ENCODE results near the gene CDH23. TPM values are rescaled to one million over a fixed set of nuclear protein-coding genes. Genes with fewer than 3 reads are reported as not detected.

CDH23 gene
- total RNA-seq, 2 donors from 2014 or later = 0.06 TPM; not detected in 1

DNA sequence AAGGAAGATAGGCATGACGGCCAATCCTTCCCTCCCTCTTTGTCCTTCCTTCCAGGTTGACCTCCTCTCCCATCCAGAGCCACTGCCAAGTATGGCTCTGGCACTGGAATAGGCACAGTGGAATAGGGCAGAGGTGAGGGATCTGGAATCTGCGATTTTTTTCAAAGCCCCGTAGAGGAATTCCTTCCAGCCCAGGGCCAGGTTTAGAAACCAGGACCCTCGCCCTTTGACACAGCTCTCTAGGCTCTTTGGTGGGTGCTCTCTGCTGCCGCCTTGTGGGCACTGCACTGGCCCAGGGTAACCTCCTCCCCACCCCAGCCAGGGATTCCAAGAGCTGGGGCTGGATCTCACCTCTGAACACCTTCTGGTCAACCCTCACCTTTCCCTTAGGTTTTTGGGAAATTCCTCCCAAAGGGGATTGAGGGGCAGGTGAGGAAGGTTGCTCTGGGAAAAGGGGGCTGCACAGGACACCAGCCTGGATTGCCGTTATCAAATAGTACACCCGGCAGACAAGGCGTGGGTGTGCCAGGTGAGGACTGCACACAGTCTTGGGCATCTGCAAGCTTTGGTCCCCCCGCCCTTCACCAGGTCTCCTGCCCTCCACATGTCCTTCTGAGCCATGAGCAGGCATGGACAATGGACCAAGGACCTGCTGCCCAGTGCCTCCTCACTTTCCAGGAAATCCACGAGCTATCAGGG is 300.1 kb downstream of the CDH23 start:
- Mint-ChIP-seq H3K27me3 (no peaks in the 10 kb centered on the region), H3K9me3 (no peaks in the 10 kb centered on the region), H3K4me1 (ENCODE audit: low read depth in 2 of 2) (peaks cover 30 to 35% of the 10 kb centered on the region in 2 donors), H3K27ac (no peak overlapping the region), H3K4me3 (no peak overlapping the region), H3K36me3 (no peaks in the 10 kb centered on the region)
- peak; percentile 39 to 72 for ATAC-seq
- DNase-seq (ENCODE audit: low spot score) = no peak

- ATAC-seq (peak; percentile 84 to 88), DNase-seq (ENCODE audit: low spot score) (peak; percentile 74)
- Mint-ChIP-seq H3K9me3 (no peaks in the 10 kb centered on the region), H3K36me3 (no peaks in the 10 kb centered on the region), H3K4me1 (ENCODE audit: low read depth in 2 of 2) (peaks cover 30 to 35% of the 10 kb centered on the region in 2 donors), H3K27me3 (no peaks in the 10 kb centered on the region), H3K4me3 (peak overlapping the region; percentile 38), H3K27ac (peak overlapping the region; percentile 34 to 76)
Observed at GRCh38 chr10:71697938-71698709, 301.4 kb downstream of the CDH23 start.

- ATAC-seq (no peak), DNase-seq (ENCODE audit: low spot score) (no peak)
- H3K27ac Mint-ChIP-seq = peak overlapping the region; percentile 34 to 60
- no peaks in the 10 kb centered on the region for H3K9me3 Mint-ChIP-seq
- peaks cover 29 to 35% of the 10 kb centered on the region in 2 donors for H3K4me1 Mint-ChIP-seq (ENCODE audit: low read depth in 2 of 2)
- H3K4me3 Mint-ChIP-seq = peak overlapping the region; percentile 38
- no peaks in the 10 kb centered on the region for H3K36me3 Mint-ChIP-seq
- no peaks in the 10 kb centered on the region for H3K27me3 Mint-ChIP-seq
Observed at GRCh38 chr10:71698737-71699136, 302.0 kb downstream of the CDH23 start.

GRCh38 chr10:71700731-71701368 is 304.1 kb downstream of the CDH23 start:
- Mint-ChIP-seq H3K4me1 (ENCODE audit: low read depth in 2 of 2) (peaks cover 18 to 29% of the 10 kb centered on the region in 2 donors), H3K36me3 (no peaks in the 10 kb centered on the region), H3K4me3 (no peak overlapping the region), H3K27ac (no peak overlapping the region), H3K9me3 (no peaks in the 10 kb centered on the region), H3K27me3 (no peaks in the 10 kb centered on the region)
- ATAC-seq (no peak), DNase-seq (ENCODE audit: low spot score) (no peak)

GRCh38 chr10:71701496-71702132 is 304.9 kb downstream of the CDH23 start:
- Mint-ChIP-seq H3K4me3 (no peak overlapping the region), H3K4me1 (ENCODE audit: low read depth in 2 of 2) (peaks cover 18 to 29% of the 10 kb centered on the region in 2 donors), H3K27me3 (no peaks in the 10 kb centered on the region), H3K36me3 (no peaks in the 10 kb centered on the region), H3K9me3 (no peaks in the 10 kb centered on the region), H3K27ac (no peak overlapping the region)
- DNase-seq (ENCODE audit: low spot score) (no peak), ATAC-seq (no peak)

DNA sequence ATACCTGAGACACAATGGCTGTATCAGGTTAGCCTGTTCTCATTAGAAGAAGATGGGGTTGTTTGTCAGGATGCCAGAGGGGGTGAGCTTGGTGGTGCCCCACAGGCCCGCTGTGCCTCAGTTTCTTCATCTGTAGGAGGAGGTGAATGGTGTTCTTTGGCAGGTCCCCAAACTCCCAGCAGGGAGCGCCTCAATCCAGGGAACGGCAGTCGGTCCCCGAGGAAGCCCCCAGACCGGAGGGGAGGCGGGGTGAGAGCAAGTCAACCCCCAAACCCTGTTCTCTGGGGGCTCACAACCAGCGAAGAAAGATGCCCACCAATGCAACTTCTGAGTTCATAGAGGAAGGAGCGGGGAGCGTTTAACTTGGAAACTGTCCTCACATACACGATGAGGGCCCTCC is 306.9 kb downstream of the CDH23 start:
- ATAC-seq (no peak), DNase-seq (ENCODE audit: low spot score) (no peak)
- H3K27ac Mint-ChIP-seq = no peak overlapping the region
- H3K36me3 Mint-ChIP-seq = no peaks in the 10 kb centered on the region
- no peaks in the 10 kb centered on the region for H3K27me3 Mint-ChIP-seq
- H3K4me3 Mint-ChIP-seq = no peak overlapping the region
- no peaks in the 10 kb centered on the region for H3K9me3 Mint-ChIP-seq
- H3K4me1 Mint-ChIP-seq (ENCODE audit: low read depth in 2 of 2) = peaks cover 10 to 14% of the 10 kb centered on the region in 2 donors

DNA sequence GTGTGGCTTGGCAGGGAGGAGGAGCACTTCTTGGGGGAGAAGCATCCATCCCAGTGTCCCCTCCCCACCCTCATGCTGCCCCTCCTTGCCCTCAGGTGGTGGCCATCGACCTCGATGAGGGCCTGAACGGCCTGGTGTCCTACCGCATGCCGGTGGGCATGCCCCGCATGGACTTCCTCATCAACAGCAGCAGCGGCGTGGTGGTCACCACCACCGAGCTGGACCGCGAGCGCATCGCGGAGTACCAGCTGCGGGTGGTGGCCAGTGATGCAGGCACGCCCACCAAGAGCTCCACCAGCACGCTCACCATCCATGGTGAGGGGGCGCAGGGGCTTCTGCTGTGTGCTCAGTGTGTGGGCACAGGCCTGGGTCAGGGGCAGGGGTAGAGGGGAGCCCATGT is 308.1 kb downstream of the CDH23 start:
- Mint-ChIP-seq H3K27ac (no peak overlapping the region), H3K36me3 (no peaks in the 10 kb centered on the region), H3K4me1 (ENCODE audit: low read depth in 2 of 2) (peaks cover 7 to 8% of the 10 kb centered on the region in 2 donors), H3K27me3 (no peaks in the 10 kb centered on the region), H3K4me3 (no peak overlapping the region), H3K9me3 (no peaks in the 10 kb centered on the region)
- DNase-seq (ENCODE audit: low spot score) = no peak
- ATAC-seq = no peak

DNA sequence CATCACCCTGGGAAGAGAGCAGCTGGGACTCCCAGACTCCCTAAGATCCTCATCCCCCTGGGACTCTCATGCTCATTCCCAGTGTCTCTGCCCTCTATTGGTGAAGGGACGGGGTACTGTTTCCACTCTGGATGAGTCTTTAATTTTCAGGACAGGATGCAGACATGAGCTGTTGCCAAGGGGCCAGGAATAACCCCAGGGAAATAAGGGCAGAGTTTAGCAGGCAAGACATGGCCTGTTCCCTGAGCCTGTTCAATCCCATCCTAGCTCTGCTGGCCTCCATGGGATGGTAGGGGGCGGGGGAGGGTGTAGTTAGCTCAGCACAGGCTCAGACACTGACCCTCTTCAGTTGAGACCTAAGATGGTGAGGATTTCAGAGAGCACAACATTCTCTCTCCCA is 308.9 kb downstream of the CDH23 start:
- Mint-ChIP-seq H3K36me3 (no peaks in the 10 kb centered on the region), H3K4me3 (no peak overlapping the region), H3K4me1 (ENCODE audit: low read depth in 2 of 2) (peaks cover 7 to 10% of the 10 kb centered on the region in 2 donors), H3K27me3 (no peaks in the 10 kb centered on the region), H3K27ac (no peak overlapping the region), H3K9me3 (no peaks in the 10 kb centered on the region)
- DNase-seq (ENCODE audit: low spot score) (no peak), ATAC-seq (no peak)

DNA sequence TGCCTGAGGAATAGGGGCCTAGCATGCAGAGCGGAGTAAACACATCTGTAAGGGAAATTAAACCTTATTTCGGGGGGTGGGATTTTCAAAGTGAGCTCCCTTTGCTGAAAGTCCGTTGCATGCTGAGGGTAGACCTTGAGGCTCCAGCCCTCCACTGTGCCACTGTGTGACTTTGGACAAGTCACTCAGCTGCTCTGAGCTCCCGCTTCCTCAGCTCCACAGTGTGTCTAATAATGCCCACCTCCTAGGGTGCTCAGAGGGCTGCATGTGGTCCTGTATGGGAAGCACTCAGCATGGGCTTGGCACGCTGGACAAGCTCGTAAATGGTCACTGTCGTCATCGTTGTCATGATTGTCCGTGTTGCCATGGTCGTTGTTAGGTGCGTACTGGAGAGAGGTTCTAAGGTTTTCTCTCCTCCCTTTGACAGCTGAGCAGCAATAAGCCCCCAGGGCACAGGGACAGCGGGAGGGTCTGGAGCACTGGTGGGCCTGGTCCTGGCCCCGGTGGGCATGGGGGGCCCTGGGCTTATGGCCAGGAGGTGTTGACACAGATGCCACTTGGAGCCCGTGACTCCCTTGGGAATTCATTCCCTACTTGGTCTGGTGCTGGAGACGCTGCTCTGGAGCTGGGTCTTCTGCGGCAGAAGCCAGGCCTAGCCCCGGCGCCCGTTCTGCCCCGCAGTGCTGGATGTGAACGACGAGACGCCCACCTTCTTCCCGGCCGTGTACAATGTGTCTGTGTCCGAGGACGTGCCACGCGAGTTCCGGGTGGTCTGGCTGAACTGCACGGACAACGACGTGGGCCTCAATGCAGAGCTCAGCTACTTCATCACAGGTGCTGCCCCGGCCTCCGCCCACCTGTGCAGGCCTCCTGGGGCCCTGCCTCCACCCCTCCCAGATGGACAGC is 309.7 kb downstream of the CDH23 start:
- Mint-ChIP-seq H3K4me3 (no peak overlapping the region), H3K9me3 (no peaks in the 10 kb centered on the region), H3K4me1 (ENCODE audit: low read depth in 2 of 2) (peaks cover 7 to 10% of the 10 kb centered on the region in 2 donors), H3K27me3 (no peaks in the 10 kb centered on the region), H3K27ac (no peak overlapping the region), H3K36me3 (no peaks in the 10 kb centered on the region)
- no peak for ATAC-seq
- no peak for DNase-seq (ENCODE audit: low spot score)

GRCh38 chr10:71707240-71707789 is 310.6 kb downstream of the CDH23 start:
- no peaks in the 10 kb centered on the region for H3K36me3 Mint-ChIP-seq
- no peak for DNase-seq (ENCODE audit: low spot score)
- H3K4me3 Mint-ChIP-seq = no peak overlapping the region
- H3K27ac Mint-ChIP-seq = no peak overlapping the region
- H3K4me1 Mint-ChIP-seq (ENCODE audit: low read depth in 2 of 2) = peaks cover 7 to 13% of the 10 kb centered on the region in 2 donors
- no peak for ATAC-seq
- no peaks in the 10 kb centered on the region for H3K27me3 Mint-ChIP-seq
- no peaks in the 10 kb centered on the region for H3K9me3 Mint-ChIP-seq

DNA sequence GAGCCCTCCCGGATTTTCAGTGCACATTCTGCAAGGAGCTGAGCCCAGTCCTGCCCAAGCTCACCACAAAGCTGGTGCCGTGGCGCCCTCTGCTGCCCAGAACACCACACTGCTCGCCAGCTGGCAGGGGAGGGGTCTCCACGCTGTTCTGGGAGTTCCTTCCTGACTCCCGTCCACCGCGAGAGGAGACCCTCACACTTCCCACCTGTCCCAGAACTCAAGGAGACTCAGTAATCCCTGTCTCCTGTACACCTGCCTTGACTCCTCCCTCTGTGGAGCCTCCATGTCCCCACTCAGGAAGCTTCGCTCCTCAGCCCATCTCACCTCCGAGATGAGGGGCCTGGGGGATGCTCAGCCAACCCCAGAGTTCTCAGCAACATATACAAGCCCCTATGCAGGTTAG is 311.6 kb downstream of the CDH23 start:
- DNase-seq (ENCODE audit: low spot score) (no peak), ATAC-seq (peak in 1 of 2 donors; percentile 68)
- Mint-ChIP-seq H3K4me1 (ENCODE audit: low read depth in 2 of 2) (peaks cover 9 to 18% of the 10 kb centered on the region in 2 donors), H3K27me3 (no peaks in the 10 kb centered on the region), H3K4me3 (no peak overlapping the region), H3K36me3 (no peaks in the 10 kb centered on the region), H3K27ac (no peak overlapping the region), H3K9me3 (no peaks in the 10 kb centered on the region)

DNA sequence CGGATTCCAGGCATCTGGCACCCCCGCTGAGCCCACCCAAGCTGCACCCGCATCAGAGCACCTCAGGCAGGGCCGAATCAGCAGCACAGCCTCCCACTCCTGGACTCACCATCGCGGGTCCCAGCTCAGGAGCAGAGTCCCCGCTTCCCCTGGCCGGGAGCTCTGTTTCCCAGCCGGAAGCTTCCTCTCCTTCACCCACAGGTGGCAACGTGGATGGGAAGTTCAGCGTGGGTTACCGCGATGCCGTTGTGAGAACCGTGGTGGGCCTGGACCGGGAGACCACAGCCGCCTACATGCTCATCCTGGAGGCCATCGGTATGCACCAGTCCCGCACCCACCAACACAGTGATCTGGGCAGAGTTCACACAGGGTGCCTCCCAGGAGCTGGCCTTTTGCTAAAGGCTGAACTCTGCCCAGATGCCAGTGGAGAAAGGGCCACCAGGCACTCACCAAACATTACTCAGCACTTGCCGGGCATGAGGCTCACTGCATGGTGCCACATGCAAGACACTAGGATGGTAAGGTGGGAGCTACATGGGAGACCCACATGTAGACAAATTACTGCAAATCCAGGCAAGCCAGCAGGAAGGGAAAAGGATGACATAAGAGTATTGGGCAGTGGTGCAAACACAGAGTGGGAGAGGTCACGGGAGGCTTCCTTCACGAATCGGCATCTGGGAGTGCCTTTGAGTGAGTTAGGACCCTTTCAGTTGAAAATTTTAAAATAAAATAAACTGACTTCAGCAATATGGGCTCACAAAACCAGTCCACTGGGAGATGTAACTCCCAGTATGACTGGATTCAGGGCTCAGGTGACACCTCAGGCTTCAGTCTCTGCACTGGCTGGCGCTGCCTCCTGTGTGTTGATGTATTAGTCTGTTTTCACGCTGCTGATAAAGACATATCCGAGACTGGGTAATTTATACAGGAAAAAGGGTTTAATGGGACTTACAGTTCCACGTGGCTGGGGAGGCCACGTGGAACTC is 312.5 kb downstream of the CDH23 start:
- ATAC-seq = no peak
- H3K4me1 Mint-ChIP-seq (ENCODE audit: low read depth in 2 of 2) = peaks cover 17 to 27% of the 10 kb centered on the region in 2 donors
- H3K27me3 Mint-ChIP-seq = no peaks in the 10 kb centered on the region
- H3K36me3 Mint-ChIP-seq = no peaks in the 10 kb centered on the region
- H3K27ac Mint-ChIP-seq = peak overlapping the region in 1 of 2 donors; percentile 58
- H3K9me3 Mint-ChIP-seq = no peaks in the 10 kb centered on the region
- H3K4me3 Mint-ChIP-seq = no peak overlapping the region
- no peak for DNase-seq (ENCODE audit: low spot score)

All from natural killer cell treated with Interleukin-12 subunit alpha and Interleukin-12 subunit beta and Interleukin-15 and Interleukin-18, amount 100 ng/mL, for 72 hours (primary cell).